ENCODE data around the gene ATP8A2.

GRCh38 chr13:26060357-26060756 lies 688.6 kb downstream of the ATP8A2 start:
- TF ChIP-seq CTCF (IDR thresholded peaks at IDR 0.05; ENCODE audit: insufficient read depth, low read depth, low read length) (no peak), EZH2 (IDR thresholded peaks at IDR 0.05; ENCODE audit: insufficient read depth, low read length) (no peak)

All from astrocyte (in vitro differentiated cells and primary cell).